HG02678 (cell line): Measurements from ENCODE around the gene UBE2G2.

Experiments
- ATAC-seq: cut with Tn5 transposase; IDR thresholded peaks from one replicate; pipeline ENCODE4 v1.9.1; 2021; ENCODE audit warnings: mild to moderate bottlenecking, moderate library complexity; ENCODE audit not compliant: unreplicated experiment

UBE2G2 gene

GRCh38 chr21:44732263-44732662 is 69.4 kb downstream of the UBE2G2 start:
- no peak for ATAC-seq

DNA sequence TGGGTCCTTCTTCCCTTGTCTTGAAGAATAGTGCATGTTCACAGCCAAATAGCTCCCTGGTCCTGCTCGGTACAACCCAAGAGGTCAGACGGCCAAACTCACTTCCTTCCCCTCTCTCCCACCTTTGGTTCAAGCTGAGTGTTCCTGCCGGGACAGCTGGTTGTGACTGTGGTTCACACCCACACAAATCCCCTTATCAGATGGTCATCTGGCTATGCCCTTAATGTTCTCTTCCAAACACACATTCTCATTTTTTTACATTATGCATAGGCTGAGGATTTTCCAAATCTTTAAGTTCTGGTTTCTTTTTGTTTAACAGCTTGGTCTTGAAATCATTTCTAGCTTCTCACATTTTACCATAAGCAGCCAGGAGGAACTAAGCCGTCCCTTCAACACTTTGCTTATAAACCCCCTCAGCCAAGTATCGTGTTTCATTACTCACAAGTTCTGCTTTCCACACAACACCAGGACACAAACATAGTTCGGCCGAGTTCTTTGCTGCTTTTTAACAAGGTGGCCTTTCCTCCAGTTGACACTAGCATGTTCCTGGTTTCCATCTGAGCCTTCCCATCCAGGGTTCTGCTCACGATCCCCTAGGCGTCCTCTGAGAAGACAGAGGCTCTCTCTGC is 70.6 kb downstream of the UBE2G2 start:
- ATAC-seq, result no peak

- no peak for ATAC-seq
Measured at GRCh38 chr21:44730028-44730395, 71.6 kb downstream of the UBE2G2 start.

DNA sequence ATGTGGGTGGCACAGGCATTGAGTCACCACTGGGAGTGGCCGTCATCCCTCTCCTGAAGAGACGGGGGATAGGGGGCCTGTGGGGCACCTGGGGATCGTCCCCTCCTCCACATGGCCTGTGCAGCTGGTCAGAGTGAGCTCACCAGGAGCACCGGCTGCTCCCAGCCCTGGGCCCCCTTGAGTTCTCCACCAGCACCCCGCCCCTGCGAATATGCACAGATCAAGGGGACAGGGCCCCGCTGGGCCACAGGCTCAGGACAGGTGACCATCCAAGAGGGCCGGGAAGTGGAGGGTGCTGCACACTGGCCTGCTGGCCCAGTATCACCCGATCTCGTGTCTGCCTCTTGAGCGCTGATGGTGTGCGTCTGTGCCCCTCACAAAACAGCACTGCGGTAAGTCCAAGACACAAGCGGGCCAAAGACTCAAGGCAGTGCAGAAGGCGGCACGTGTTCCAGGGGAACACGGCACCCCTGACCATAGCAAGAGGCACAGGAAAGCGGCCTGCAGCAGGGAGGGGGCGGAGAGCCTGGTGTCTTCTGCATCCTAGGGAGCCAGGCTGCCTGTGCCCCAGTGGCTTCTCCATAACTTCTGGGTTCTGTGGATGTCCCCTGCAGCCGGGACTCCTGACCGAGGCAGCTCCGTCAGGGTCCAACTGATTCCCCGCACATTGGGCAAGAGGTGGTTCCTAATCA is 72.1 kb downstream of the UBE2G2 start:
- no peak for ATAC-seq

- no peak for ATAC-seq
Measured at GRCh38 chr21:44728716-44729115, 72.9 kb downstream of the UBE2G2 start.

- no peak for ATAC-seq
Measured at GRCh38 chr21:44727757-44728156, 73.9 kb downstream of the UBE2G2 start.

GRCh38 chr21:44727321-44727720 is 74.3 kb downstream of the UBE2G2 start:
- no peak for ATAC-seq

DNA sequence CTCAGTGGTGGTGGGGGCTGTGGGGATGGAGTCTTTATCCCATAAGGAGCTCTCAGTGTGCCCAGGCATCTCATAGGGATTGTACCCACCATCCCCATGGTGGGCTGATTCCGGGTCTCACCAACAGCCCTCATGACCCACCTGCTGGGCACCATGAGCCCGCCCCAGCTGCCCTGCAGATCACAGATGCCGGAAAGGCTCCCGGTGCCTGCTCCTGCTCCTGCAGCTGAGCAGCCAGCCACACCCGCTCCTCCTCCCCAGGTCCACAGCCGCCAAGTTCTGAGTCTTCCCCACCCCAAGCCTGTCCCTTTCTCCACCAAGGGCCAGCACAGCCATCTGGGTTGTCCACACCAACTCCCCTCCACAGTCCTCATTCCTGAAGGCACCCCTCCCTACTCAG is 74.8 kb downstream of the UBE2G2 start:
- ATAC-seq, result no peak

DNA sequence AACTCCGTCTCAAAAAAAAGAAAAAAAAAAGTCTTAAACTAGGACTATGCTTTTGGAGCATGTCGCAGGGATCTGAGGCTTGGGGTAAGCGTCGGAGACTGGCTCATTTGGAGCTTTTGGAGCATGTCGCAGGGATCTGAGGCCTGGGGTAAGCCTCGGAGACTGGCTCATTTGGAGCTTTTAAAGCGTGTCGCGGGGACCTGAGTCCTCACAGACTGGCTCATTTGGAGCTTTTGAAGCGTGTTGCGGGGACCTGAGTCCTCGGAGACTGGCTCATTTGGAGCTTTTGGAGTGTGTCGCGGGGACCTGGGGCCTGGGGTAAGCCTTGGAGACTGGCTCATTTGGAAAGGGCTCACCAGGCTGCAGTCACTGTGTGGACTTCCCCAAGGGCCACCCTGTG is 76.7 kb downstream of the UBE2G2 start:
- ATAC-seq, result no peak

GRCh38 chr21:44724196-44724595 is 77.4 kb downstream of the UBE2G2 start:
- ATAC-seq, result no peak

DNA sequence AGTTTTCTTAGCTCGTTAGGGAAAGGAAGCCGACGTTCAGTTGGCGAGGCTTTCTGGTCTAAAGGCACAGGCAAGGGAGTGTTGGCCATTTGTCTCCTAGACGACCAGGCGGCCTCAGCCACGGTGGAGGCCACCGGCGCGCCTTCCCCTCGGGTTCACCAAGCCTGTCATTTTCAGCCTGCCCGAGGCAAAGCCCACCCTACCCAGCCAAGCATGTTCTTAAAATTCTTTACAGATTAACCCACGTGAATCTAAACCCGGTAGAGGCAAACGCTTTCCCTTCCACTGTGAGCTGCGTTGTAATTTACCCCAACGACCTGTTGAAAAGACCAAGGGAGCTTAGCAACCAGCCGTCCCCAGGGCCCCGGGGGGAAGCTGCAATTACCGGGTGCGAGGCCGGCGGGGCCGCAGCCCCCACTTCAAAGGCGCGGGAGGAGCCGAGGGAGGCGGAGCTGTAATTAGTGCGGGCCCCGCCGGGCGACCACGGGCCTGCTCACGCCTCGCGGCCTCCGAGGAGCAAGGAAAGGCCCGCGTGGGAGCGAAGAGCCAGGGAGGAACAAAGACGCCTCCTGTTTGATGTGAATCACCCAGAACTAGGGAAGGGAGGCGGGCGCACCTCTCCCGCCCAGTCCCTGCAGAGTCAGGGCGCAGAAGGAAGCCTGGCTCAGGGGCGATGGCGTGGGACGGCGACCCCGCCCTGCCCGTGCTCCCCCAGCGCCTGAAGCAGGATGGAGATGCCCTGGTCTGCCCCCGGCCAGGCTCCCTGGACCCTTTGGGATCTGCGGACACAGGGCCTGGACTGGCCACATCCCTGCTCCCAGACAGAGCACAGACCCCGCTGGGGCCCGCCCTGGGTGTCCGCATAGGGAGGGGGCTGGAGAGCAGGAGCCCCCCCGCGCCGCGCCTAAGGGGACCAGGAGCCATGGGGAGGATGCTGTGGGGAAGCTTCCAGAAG is 78.2 kb downstream of the UBE2G2 start:
- no peak for ATAC-seq

- no peak for ATAC-seq
Measured at GRCh38 chr21:44722731-44723130, 78.9 kb downstream of the UBE2G2 start.

- ATAC-seq, result no peak
Measured at GRCh38 chr21:44720170-44720569, 81.5 kb downstream of the UBE2G2 start.
